Measurements from ENCODE around the gene HSPA9. TPM values are rescaled to one million over a fixed set of nuclear protein-coding genes. Genes with fewer than 3 reads are reported as not detected.

Gene HSPA9
- 100 to 1,000 TPM; 578 to 584 TPM for total RNA-seq

DNA sequence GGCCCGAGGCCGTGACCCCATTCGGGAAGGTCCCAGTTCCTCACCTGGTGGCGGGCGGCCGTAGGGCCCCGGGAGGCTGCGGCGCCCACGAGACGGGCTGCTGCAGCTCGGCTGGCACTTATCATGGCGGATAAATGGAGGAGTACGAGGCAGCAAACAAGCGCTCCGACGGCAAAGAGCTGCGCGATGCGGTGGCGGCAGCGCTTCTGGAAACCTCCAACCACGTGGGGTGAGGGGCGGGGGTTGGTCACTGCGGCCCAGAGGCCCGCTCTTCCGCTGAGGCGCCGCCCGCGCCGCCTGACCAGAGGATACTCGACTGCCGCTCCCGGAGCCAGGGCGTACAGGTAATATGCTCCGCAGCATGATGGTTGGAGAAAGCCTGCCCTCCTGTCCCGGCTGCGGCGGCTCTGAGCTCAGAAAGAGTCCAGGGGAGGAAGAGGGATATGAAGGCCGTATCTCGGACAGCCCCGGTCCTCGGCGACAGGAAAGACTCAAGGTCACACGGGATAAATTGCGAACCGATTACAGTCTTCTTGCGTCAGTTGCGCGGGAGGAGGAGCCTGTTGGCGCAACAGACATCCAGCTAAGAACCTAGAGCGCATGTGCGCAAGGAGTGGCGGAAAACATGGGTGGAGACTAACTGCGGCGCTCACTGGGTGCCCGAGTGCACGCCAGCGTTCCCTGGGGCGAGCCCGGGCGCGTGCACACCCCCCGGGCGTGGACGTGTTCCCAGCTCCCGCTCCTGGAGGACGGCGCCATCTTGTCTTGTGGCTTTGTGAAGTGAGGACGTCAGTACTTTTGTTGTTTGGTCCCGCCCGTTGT, at the start of gene HSPA9:
Gene HSPA9, minus strand, starts transcription at position 208 of the 822 bp plus-strand sequence. Its CDS starts 83 bp downstream, at position 125.
- H3K4me1 Mint-ChIP-seq: peaks cover 28% of the 10 kb centered on the region
- peaks cover 45% of the 10 kb centered on the region for H3K36me3 Mint-ChIP-seq
- H3K4me3 Mint-ChIP-seq: peak within 1 kb of the TSS; percentile 97
- peaks cover 2% of the 10 kb centered on the region for H3K9me3 Mint-ChIP-seq
- peak; percentile 96 for DNase-seq
- peak within 1 kb of the TSS; percentile 100 for H3K27ac Mint-ChIP-seq
- no peaks in the 10 kb centered on the region for H3K27me3 Mint-ChIP-seq

- Mint-ChIP-seq H3K27me3 (peaks cover 73% of the 10 kb centered on the region), H3K9me3 (no peaks in the 10 kb centered on the region), H3K27ac (no peak overlapping the region), H3K36me3 (no peaks in the 10 kb centered on the region), H3K4me3 (no peak overlapping the region), H3K4me1 (no peaks in the 10 kb centered on the region)
- no peak for DNase-seq
Measured at GRCh38 chr5:138623053-138623452, 47.9 kb upstream of the HSPA9 start.

- no peaks in the 10 kb centered on the region for H3K9me3 Mint-ChIP-seq
- DNase-seq: no peak
- peaks cover under 1% of the 10 kb centered on the region for H3K4me1 Mint-ChIP-seq
- no peak overlapping the region for H3K27ac Mint-ChIP-seq
- peaks cover 69% of the 10 kb centered on the region for H3K27me3 Mint-ChIP-seq
- no peaks in the 10 kb centered on the region for H3K36me3 Mint-ChIP-seq
- no peak overlapping the region for H3K4me3 Mint-ChIP-seq
Measured at GRCh38 chr5:138622051-138622450, 46.9 kb upstream of the HSPA9 start.

- no peak overlapping the region for H3K4me3 Mint-ChIP-seq
- no peaks in the 10 kb centered on the region for H3K9me3 Mint-ChIP-seq
Measured at GRCh38 chr5:138620663-138621224, 45.5 kb upstream of the HSPA9 start.

DNA sequence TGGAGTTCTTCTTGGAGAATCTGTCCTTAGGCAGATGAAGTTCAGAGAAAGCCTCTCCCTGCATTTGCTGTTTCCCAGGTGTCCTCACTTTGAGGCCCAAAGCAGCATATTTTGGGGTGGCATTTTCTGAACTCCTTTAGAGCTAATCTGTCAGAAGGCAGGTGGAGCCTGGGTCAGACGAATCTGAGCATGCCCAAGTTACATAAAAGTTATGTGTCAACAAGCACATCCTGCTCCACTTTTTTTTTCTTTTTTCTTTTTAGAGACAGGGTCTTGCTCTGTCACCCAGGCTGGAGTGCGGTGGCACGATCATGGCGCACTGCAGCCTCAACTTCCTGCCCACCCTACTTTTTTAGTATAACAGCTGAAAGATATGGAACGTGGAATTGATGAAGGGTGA, 41.3 kb upstream of the HSPA9 start:
- Mint-ChIP-seq H3K27ac (no peak overlapping the region), H3K4me3 (no peak overlapping the region), H3K36me3 (no peaks in the 10 kb centered on the region), H3K27me3 (peaks cover 60% of the 10 kb centered on the region), H3K4me1 (peaks cover 4% of the 10 kb centered on the region), H3K9me3 (no peaks in the 10 kb centered on the region)
- no peak for DNase-seq

More at GRCh38 chr5:138620663-138621224, 45.5 kb upstream of the HSPA9 start:
- no peaks in the 10 kb centered on the region for H3K36me3 Mint-ChIP-seq
- H3K4me1 Mint-ChIP-seq: peaks cover 1% of the 10 kb centered on the region
- no peak for DNase-seq
- H3K27ac Mint-ChIP-seq: no peak overlapping the region
- peaks cover 64% of the 10 kb centered on the region for H3K27me3 Mint-ChIP-seq

GRCh38 chr5:138615461-138615860, 40.3 kb upstream of the HSPA9 start:
- no peak for DNase-seq
- Mint-ChIP-seq H3K4me1 (peaks cover 6% of the 10 kb centered on the region), H3K27me3 (peaks cover 63% of the 10 kb centered on the region), H3K36me3 (no peaks in the 10 kb centered on the region), H3K9me3 (no peaks in the 10 kb centered on the region), H3K27ac (no peak overlapping the region), H3K4me3 (no peak overlapping the region)

DNA sequence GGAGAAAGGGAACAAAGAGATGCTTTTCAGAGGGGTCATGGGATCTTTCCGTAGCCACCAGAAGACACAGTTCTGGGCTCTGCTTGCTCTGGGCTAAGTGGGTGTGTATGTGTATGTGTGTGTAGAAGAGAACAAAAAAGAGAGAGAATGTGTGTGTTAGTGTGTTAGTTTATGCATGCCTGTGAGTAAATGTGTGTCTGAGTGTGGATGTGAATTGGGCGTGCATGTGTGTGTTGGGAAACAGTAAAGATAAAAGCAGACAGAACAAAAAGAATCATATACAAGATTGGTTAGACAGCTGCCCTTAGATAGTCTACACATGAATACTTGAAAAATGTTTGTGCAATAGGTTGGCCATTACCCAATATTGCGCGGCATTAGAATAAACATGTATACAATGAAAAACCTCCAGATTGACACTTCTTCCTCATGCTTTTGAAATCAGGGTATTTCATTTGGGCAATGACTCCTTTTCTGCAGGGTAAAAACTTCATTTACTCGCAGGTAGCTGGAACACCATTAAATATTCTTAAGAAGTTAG, 36.5 kb upstream of the HSPA9 start:
- H3K27ac Mint-ChIP-seq: no peak overlapping the region

DNA sequence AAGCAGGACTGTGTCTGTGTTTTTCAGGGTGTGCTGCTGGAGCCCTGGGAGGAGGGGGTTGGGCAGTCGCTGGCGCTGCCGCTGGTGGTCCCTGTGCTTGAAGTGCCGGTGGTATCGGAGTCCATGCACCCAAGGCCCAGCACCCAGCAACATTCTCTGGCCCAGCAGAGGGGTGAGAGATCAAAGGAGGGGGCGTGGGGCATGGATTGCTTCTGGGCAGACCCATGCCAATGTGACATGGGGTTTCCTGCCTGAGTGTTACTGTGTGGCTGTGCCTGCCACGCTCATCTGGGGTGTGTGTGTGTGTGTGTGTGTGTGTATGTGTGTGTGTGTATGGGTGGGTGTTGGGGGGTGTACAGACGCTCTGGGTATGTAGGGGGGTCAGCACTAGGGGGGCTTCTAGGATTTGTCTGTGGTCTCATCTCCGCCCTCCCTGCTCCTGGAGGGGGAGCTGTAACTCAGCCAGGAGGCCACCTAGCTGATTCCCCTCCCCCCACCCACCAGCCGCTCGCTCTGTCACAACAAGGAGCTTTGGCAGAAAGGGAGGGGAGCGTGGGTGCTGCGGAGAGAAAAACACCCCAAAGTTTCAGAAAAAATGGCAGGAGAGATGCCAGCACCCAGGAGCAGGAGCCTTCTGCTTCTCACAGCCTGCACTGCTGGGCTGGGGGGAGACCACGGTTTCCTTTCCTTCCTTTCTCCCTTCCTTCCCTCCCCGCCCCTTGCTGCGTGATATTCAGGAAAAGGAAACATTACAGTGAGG, 35.9 kb upstream of the HSPA9 start:
- peak; percentile 4 for DNase-seq
- Mint-ChIP-seq H3K36me3 (no peaks in the 10 kb centered on the region), H3K27ac (no peak overlapping the region), H3K27me3 (peaks cover 77% of the 10 kb centered on the region), H3K4me3 (no peak overlapping the region), H3K9me3 (no peaks in the 10 kb centered on the region), H3K4me1 (peaks cover 4% of the 10 kb centered on the region)

More for the DNA sequence above, 36.5 kb upstream of the HSPA9 start:
- peaks cover 4% of the 10 kb centered on the region for H3K4me1 Mint-ChIP-seq
- DNase-seq: no peak
- H3K9me3 Mint-ChIP-seq: no peaks in the 10 kb centered on the region
- H3K27me3 Mint-ChIP-seq: peaks cover 77% of the 10 kb centered on the region
- H3K4me3 Mint-ChIP-seq: no peak overlapping the region
- H3K36me3 Mint-ChIP-seq: no peaks in the 10 kb centered on the region

DNA sequence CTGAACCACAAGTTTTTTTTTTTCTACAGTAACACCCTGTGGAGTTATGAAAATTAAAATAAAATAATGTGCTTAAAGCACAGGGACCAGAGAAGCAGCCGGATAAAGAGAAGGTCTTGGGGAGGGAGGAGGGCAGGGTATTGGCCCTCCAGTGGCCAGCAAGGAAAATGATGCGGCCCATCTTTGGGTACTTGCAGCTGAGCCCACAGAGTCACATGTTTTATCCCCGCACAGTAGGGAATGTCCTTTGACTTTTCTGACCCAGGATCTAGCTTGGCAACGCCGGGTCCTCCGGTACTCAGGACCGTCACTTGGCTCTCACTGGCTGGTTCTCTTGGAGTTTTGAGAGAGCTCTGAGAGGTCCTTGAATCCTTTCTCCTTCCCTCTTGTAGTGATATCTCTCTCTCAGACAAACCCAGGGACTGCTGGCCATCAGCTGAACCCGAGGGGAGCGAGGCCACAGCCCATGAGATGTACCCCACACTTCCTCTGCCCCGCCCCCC, 35.3 kb upstream of the HSPA9 start:
- Mint-ChIP-seq H3K27ac (no peak overlapping the region), H3K4me3 (no peak overlapping the region), H3K4me1 (peaks cover 5% of the 10 kb centered on the region), H3K27me3 (peaks cover 82% of the 10 kb centered on the region), H3K9me3 (no peaks in the 10 kb centered on the region), H3K36me3 (no peaks in the 10 kb centered on the region)
- DNase-seq: no peak

GRCh38 chr5:138606378-138607064, 31.3 kb upstream of the HSPA9 start:
- H3K4me3 Mint-ChIP-seq: no peak overlapping the region
- no peak overlapping the region for H3K27ac Mint-ChIP-seq
- no peaks in the 10 kb centered on the region for H3K9me3 Mint-ChIP-seq
- no peak for DNase-seq
- no peaks in the 10 kb centered on the region for H3K36me3 Mint-ChIP-seq
- H3K4me1 Mint-ChIP-seq: peaks cover 21% of the 10 kb centered on the region
- H3K27me3 Mint-ChIP-seq: peaks cover 87% of the 10 kb centered on the region

- Mint-ChIP-seq H3K27ac (no peak overlapping the region), H3K36me3 (no peaks in the 10 kb centered on the region), H3K27me3 (peaks cover 87% of the 10 kb centered on the region), H3K4me3 (no peak overlapping the region), H3K4me1 (peaks cover 18% of the 10 kb centered on the region), H3K9me3 (no peaks in the 10 kb centered on the region)
- DNase-seq: no peak
Measured at GRCh38 chr5:138605254-138605972, 30.2 kb upstream of the HSPA9 start.

DNA sequence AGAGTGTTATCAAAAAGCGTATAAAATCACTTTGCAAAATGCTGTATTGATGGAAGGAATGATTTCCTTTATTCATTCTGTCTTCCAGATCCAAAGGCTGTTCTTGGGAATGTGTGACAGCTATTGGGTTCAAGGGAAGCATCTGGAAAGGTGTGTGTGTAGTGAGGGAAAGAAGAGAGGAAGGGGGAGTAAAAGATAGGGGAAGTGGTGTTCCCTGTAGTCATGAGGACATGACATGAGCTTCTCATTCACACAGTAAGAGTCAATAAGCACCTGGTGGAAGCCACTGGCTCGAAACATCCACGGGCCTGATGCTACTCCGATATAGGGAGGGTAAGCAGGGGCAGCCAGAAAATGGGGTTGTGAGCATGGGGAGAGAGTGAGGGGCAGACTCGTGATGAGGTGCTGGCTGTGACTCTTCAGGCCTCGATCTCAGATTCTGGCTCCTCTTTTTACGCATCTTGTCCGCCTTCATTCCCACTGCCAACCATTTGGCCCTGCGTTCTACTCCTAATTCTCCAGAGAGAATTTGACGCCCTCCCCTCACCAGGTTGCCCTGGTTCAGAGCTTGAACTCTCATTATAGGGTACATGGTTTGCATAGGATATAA, 29.1 kb upstream of the HSPA9 start:
- no peaks in the 10 kb centered on the region for H3K36me3 Mint-ChIP-seq
- no peak for DNase-seq
- H3K4me1 Mint-ChIP-seq: peaks cover 18% of the 10 kb centered on the region
- no peaks in the 10 kb centered on the region for H3K9me3 Mint-ChIP-seq
- H3K27me3 Mint-ChIP-seq: peaks cover 89% of the 10 kb centered on the region
- no peak overlapping the region for H3K4me3 Mint-ChIP-seq
- no peak overlapping the region for H3K27ac Mint-ChIP-seq

DNA sequence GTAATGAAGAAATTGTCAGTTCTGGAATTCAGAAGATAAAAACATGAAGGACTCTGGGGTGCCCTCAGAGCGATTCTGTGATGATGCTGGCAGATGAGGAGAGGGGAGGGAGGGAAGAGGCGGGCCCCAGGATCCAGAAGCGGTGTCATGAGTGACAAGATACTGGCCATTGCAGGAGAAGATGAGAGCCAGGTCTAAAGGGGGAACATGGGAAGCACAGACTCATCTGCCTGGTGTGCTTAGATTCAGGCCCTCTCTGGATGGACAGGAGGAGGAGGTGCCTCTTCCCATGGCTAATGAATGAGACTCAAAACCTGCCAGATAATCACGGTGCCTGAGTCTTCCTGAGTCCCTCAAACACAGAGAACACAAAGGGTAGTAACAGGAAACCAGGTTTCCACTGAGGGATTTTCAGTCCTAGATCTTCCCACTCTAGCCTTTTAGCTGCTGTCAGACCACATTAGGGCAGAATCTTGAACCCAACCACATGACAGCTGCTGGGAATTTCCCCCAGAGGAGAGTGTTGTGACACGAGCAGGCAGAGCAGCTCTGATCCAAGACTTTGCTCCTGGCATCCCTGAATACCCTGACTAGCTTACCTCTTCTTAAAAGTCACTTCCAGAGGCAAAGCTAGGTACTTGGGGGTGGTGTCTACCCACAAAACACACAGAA, 28.2 kb upstream of the HSPA9 start:
- Mint-ChIP-seq H3K27ac (no peak overlapping the region), H3K4me3 (no peak overlapping the region), H3K27me3 (peaks cover 90% of the 10 kb centered on the region), H3K9me3 (no peaks in the 10 kb centered on the region), H3K4me1 (peaks cover 18% of the 10 kb centered on the region), H3K36me3 (no peaks in the 10 kb centered on the region)
- peak; percentile 46 for DNase-seq
